GM10248 (cell line): ENCODE measurements around the gene LDHAL6B.

Source experiments
- CTCF ChIA-PET: fragments of 300-600 bp; sonication (Branson Sonifier 250); formaldehyde crosslinking; extraction: SDS; loops from one replicate; lab custom pipeline; 2021; ENCODE audit warnings: antibody characterized with exemption; lab: Yijun Ruan, JAX
- POLR2A ChIA-PET: fragments of 350-650 bp; sonication (Branson Sonifier 250); formaldehyde crosslinking; extraction: SDS; loops from one replicate; lab custom pipeline; 2020; ENCODE audit warnings: antibody characterized with exemption; lab: Yijun Ruan, JAX
- DNase-seq: peaks from one replicate; pipeline ENCODE4 v3.0.0; 2012; ENCODE audit errors: extremely low spot score
- CTCF ChIP-seq: IDR thresholded peaks from 2 replicates; pipeline ENCODE4 v1.5.1; 2012; ENCODE audit warnings: mild to moderate bottlenecking, low read depth; ENCODE audit errors: extremely low read depth, missing control alignments, control extremely low read depth

Gene LDHAL6B

GRCh38 chr15:59186501-59186900 is 20.1 kb upstream of the LDHAL6B start:
- DNase-seq = no peak
- TF ChIP-seq CTCF = no peak
- POLR2A ChIA-PET = no interaction called here
- CTCF ChIA-PET = interaction anchor here (1.6 kb wide), 1 partner anchor 9 kb away, joined by 4 read pairs; no protein-coding TSS in a partner anchor

DNA sequence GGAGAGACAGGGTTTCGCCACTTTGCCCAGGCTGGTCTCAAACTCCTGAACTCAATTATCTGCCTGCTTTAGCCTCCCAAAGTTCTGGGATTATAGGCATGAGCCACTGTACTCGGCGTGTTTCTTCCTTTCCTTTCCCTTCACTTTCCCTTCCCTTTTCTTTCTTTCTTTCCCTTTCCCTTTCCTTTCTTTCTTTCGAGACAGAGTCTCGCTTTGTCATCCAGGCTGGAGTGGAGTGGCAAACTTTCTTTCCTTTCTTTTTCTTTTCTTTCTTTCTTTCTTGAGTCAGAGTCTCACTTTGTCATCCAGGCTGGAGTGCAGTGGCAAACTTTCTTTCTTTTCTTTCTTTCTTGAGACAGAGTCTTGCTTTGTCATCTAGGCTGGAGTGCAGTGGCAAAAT is 17.4 kb upstream of the LDHAL6B start:
- ChIA-PET CTCF (interaction anchor here (1.5 to 1.6 kb wide), 2 partner anchors 10 to 12 kb away, joined by 3 to 4 read pairs; no protein-coding TSS in a partner anchor), POLR2A (no interaction called here)
- TF ChIP-seq CTCF = no peak
- no peak for DNase-seq

DNA sequence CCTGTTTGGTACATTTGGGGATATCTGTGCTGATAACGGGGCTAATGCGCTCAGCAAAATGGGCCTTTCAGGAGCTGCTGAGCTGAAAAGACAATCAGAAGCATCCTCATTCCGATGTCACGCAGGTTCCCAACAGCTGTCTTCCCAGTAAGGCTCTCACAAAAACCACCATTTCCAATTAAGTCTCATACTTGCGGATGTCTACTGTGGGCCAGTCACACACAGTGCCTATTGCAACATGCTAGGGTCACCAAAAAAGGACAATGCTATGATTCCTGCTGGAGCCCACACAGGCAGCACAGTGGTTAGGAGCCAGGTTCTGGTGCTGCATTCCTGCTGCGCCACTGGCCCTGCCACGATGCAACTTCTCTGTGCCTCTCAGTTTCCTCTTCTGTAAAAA is 16.4 kb upstream of the LDHAL6B start:
- CTCF ChIA-PET = interaction anchor here (1.0 to 1.6 kb wide), 4 partner anchors 9 to 310 kb away, joined by 3 to 4 read pairs (median 3); no protein-coding TSS in a partner anchor
- no peak for DNase-seq
- TF ChIP-seq CTCF = no peak
- POLR2A ChIA-PET = no interaction called here

DNA sequence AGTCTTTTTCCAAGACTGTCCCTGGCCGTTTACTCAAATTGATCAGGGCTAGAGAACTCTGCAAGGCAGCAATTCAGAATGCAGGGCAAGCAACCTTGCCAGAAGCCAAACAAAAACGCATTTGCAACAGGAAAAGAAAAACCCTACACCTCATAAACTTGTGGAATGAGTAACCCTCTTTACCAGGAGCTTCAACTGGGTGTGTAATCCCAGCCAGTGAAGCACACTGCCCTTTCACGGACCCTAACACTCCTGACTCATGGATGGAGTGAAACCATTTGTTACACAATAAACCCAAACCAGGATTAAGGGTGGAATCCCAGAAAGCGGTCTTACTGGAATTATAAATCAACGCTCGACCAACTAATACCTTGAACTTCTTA is 14.8 kb upstream of the LDHAL6B start:
- no peak for TF ChIP-seq CTCF
- DNase-seq = no peak
- POLR2A ChIA-PET = no interaction called here
- CTCF ChIA-PET = no interaction called here

DNA sequence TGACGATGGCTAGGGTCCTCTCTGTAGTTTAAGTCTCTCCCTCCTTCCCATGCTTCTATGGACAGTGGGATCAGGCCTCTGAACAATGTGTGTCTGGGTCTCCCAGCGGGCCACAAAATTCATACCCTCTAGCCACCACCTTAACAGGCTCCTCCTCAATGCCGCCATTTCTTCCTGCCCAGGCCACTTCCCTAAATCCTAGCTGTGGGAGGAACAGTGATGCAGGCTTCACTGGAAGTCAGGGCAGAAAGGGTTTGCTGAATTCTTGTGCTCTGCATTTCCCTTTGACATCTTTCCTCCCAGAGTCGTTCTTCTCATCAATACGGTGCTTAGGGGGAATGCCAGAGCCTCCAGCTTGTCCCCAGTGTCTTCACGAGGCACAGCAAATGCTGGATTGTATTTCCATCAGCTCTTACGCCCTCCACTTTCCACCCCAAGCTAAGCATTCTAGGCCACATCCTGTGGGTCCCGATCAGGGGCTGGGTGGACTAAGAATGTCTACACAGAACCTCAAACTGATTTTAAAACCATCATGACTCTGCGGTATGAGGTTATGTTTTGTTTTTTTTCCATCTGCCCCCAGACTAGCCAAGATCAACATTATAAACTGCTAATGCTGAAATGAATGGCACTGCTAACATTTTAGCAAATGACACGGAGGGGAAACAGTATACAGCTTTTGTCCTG is 11.9 kb upstream of the LDHAL6B start:
- TF ChIP-seq CTCF = no peak
- POLR2A ChIA-PET = interaction anchor here (0.6 kb wide), 1 partner anchor 168 kb away, joined by 3 read pairs; no protein-coding TSS in a partner anchor
- CTCF ChIA-PET = interaction anchor here (1.3 kb wide), 1 partner anchor 10 kb away, joined by 3 read pairs; no protein-coding TSS in a partner anchor
- no peak for DNase-seq

- DNase-seq = no peak
- no peak for TF ChIP-seq CTCF
- POLR2A ChIA-PET = no interaction called here
- CTCF ChIA-PET = interaction anchor here (0.9 to 1.3 kb wide), 3 partner anchors 8 to 30 kb away, joined by 3 read pairs; no protein-coding TSS in a partner anchor
Measured at GRCh38 chr15:59196416-59196815, 10.2 kb upstream of the LDHAL6B start.
